B cell (primary cell): ENCODE results near the gene TGOLN2.

Experiments
- EZH2 ChIP-seq: IDR thresholded peaks from 2 replicates; pipeline ENCODE4 v1.6.1; 2012; ENCODE audit warnings: borderline replicate concordance, low read depth, mild to moderate bottlenecking, moderate library complexity, low read length; ENCODE audit not compliant: insufficient read depth, poor library complexity, severe bottlenecking
- TF ChIP-seq, protein P1 (sequence below): fragments of 200-600 bp; IDR thresholded peaks from one replicate; pipeline ENCODE4 v1.8.0; 2022; ENCODE audit warnings: antibody characterized with exemption, mild to moderate bottlenecking

DNA sequence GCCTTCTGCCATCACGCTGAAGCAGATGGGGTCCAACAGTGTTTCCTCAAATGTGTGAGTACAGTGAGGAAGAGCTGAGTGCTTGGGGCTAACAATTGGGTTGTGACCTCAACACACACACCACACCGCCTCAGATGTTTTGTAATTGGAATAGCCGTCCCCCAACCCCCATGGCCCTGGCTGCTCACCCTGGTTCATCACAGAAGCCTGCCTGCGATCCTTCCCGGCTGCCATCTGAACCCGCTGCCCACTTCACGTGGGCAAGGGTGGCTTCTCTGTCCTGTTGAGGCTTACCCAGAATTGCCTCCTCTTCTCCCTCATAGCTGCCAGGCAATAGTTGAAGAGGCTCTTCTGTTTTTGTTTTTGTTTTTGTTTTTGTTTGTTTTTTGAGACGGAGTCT is 44.1 kb downstream of the TGOLN2 start:
- TF ChIP-seq, protein P1, sequence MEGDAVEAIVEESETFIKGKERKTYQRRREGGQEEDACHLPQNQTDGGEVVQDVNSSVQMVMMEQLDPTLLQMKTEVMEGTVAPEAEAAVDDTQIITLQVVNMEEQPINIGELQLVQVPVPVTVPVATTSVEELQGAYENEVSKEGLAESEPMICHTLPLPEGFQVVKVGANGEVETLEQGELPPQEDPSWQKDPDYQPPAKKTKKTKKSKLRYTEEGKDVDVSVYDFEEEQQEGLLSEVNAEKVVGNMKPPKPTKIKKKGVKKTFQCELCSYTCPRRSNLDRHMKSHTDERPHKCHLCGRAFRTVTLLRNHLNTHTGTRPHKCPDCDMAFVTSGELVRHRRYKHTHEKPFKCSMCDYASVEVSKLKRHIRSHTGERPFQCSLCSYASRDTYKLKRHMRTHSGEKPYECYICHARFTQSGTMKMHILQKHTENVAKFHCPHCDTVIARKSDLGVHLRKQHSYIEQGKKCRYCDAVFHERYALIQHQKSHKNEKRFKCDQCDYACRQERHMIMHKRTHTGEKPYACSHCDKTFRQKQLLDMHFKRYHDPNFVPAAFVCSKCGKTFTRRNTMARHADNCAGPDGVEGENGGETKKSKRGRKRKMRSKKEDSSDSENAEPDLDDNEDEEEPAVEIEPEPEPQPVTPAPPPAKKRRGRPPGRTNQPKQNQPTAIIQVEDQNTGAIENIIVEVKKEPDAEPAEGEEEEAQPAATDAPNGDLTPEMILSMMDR, result no peak
- no peak for TF ChIP-seq EZH2
